Right kidney (tissue), 9 donors: ENCODE data around the gene DNASE1L3.
A peak's percentile ranks its signal among the peaks of the same experiment; 100 is the strongest.
"Not testable (repeated sequence)": the region's sequence is repeated elsewhere in the genome, so short reads cannot be mapped to it uniquely, and the experiment has no call there.

Experiments
- DNase-seq: peaks from one replicate; pipeline ENCODE4 v3.0.0-alpha.2; 2016
- long read RNA-seq, 8 donors: transcript quantifications; one replicate each; lab custom pipeline, GENCODE V29; 2026

DNASE1L3 gene, protein sequence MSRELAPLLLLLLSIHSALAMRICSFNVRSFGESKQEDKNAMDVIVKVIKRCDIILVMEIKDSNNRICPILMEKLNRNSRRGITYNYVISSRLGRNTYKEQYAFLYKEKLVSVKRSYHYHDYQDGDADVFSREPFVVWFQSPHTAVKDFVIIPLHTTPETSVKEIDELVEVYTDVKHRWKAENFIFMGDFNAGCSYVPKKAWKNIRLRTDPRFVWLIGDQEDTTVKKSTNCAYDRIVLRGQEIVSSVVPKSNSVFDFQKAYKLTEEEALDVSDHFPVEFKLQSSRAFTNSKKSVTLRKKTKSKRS
- long read RNA-seq, donor 1, partial matches to known transcripts = 0 of 1 reads
- long read RNA-seq, donor 1, other reads (novel, unspliced or antisense) = 0 of 1 reads
- long read RNA-seq, donor 2, partial matches to known transcripts = 0 of 1 reads
- long read RNA-seq, donor 2, other reads (novel, unspliced or antisense) = 0 of 1 reads
- long read RNA-seq, donor 3, partial matches to known transcripts = 0 of 2 reads
- long read RNA-seq, donor 3, other reads (novel, unspliced or antisense) = 0 of 2 reads
- long read RNA-seq, donor 4 = 0 reads
- long read RNA-seq, donor 5, partial matches to known transcripts = 0 of 1 reads
- long read RNA-seq, donor 5, other reads (novel, unspliced or antisense) = 0 of 1 reads
- long read RNA-seq, donor 6, partial matches to known transcripts = 0 of 1 reads
- long read RNA-seq, donor 6, other reads (novel, unspliced or antisense) = 0 of 1 reads
- long read RNA-seq, donor 7, partial matches to known transcripts = 0 of 1 reads
- long read RNA-seq, donor 7, other reads (novel, unspliced or antisense) = 0 of 1 reads
- long read RNA-seq, donor 8 = 0 reads

DNA sequence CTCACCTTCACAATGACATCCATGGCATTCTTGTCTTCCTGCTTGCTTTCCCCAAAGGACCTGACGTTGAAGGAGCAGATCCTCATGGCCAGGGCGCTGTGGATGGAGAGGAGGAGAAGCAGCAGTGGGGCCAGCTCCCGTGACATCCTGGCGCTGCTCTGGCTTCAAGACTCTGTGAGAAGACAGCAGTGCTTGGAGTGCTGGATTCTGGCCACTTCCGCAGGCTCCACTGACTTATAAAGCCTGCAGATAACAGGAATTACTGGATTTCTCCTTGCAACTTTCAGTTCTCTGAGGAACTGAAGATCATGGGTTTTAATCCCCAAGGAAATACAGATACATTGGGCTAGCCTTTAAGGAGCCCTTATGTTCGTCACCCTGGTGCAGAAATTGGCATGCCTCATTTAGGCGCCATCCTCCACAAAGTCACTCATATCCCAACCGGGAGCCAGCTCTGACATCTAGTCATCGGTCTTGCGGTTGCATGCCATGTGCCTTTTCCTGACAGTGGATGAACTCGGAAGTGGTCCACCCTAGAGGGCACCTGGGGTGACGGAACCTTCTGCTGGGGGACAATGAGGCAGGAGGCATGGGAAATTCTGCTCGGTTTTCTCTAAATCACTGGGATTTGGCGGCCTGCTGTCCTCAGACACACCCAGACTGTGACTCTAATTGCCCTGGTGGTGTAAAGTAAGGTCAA, at the start of gene DNASE1L3:
Gene DNASE1L3, minus strand, starts transcription at position 212 of the 700 bp plus-strand sequence. Its CDS starts 66 bp downstream, at position 146.
- no peak for DNase-seq

GRCh38 chr3:58260261-58260731, 49.5 kb upstream of the DNASE1L3 start:
- no peak for DNase-seq

DNA sequence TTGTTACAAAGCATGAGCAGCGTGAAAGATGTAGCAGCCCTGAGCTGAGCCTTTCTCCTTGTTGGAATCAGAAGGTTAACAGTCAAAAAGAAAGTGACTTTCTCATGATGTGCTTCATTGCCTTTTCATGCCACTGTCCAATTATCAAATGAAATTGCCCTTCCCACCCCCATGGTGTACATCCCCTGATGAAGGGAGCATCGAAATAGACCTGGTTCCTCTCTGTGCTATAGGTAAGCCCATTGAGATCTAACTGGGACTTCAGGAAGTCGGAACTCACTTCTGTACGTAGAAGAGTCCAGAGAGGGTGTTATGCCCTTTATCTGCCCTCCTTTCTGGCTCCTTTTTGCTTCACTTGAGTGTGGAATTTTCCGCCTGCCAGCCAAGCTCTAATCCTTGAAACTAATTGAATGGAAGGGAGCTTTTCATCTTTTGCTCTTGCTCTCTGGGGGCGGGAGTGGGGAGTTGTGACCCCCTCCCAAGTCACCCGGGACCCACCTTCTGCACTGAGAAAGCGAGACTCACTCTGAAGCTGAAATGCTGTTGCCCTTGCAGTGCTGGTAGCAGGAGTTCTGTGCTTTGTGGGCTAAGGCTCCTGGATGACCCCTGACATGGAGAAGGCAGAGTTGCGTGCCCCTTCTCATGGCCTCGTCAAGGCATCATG, 47.8 kb upstream of the DNASE1L3 start:
- no peak for DNase-seq

- no peak for DNase-seq
Measured at GRCh38 chr3:58256511-58256910, 45.7 kb upstream of the DNASE1L3 start.

- no peak for DNase-seq
Measured at GRCh38 chr3:58256061-58256460, 45.3 kb upstream of the DNASE1L3 start.

- no peak for DNase-seq
Measured at GRCh38 chr3:58254144-58254543, 43.4 kb upstream of the DNASE1L3 start.

GRCh38 chr3:58251631-58252035, 40.9 kb upstream of the DNASE1L3 start:
- no peak for DNase-seq

GRCh38 chr3:58250093-58250707, 39.4 kb upstream of the DNASE1L3 start:
- DNase-seq = peak; percentile 55

DNA sequence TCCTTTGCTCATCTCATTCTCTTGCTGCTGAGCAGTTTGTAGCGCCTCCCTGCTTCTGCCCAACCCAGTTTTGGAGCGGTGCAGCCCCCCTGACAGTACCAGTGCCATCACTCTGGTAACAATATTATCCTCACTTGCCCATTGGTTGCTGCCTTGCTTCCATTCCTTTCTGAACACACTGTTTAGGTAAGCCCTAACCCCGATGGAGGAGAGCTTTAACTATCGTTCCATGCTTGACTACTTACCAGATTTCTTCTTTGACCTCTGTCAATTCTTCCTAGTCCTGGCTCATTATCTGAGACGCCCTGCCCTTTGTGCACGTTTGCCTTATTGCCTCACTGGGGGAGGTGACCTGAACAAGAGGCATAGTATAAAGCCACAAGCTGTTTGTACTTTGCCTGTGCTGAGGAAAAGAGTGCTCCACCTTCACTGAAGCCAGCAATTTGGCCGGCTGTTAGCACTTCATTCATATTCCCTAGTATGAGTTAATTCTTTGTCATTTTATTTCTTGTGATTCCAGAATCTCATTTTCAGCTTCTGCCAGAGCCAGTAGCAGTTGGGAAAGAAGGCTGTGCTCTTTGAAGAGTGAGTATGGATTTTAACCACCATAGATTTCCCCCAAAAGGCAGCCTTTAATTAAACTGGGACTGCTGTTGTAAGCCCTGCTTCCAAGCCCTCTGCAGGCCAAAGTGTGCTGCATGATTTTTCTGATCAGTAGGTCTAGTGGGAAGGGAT, 38.8 kb upstream of the DNASE1L3 start:
- DNase-seq = peak; percentile 32

- DNase-seq = no peak
Measured at GRCh38 chr3:58246148-58247047, 35.6 kb upstream of the DNASE1L3 start.

- no peak for DNase-seq
Measured at GRCh38 chr3:58243976-58244585, 33.3 kb upstream of the DNASE1L3 start.

GRCh38 chr3:58242860-58243259, 32.1 kb upstream of the DNASE1L3 start:
- DNase-seq = not testable (repeated sequence)

- no peak for DNase-seq
Measured at GRCh38 chr3:58242340-58242739, 31.6 kb upstream of the DNASE1L3 start.

GRCh38 chr3:58241306-58242044, 30.7 kb upstream of the DNASE1L3 start:
- no peak for DNase-seq

DNA sequence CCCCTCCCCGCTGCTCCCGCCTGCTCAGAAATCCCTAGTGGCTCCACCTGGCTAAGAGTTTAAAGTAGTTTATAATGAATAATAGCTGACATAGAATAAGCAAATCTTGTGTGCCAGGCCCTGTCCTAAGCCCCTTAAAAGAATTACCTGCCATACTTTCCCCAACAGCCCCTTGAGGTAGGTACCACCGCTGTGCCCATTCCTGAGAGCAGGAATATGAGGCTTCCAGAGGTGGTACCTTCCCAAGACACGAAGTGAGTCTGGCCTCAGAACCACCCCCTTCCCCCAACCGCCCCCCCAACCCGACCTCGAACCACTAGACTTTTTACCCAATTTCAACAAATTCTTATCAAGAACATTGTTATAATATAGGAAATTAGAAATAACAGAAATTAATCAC, 28.1 kb upstream of the DNASE1L3 start:
- no peak for DNase-seq

DNA sequence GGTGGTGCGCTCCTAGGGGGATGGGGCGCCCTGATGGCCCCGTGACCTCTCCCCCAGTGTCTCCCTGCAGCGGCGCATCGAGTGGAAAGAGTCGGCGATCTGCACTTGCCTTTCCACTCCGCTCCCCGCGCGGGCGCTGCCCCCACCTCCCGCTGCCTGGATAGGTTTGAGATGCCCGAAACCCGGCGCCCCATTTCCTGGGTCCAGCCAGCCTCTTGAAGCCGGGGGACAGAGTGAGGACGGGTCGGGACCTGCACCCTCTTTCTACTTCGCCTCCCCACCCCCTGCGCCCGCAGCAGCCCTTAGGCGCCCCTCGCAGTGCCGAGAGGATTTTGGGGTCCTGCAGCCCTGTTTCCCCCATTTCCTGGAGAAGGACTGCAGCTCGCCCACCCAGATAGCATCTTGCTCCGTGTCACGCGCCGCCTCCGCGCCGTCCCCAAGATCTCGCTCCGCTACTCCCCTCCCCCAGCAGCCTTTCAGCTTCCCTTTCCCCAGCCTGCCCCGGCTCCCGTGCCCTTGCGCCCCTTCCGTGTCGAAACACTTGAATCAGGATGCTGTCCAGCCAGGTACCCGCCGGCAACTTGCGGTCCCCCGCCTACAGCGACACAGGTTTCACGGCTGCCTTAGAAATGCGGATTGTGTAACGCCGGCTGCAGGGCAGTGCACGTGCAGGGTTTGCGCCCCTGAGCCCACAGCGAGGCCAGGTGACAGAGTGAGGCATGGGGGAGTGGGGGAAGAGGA, 27.3 kb upstream of the DNASE1L3 start:
- DNase-seq = peak; percentile 60

DNA sequence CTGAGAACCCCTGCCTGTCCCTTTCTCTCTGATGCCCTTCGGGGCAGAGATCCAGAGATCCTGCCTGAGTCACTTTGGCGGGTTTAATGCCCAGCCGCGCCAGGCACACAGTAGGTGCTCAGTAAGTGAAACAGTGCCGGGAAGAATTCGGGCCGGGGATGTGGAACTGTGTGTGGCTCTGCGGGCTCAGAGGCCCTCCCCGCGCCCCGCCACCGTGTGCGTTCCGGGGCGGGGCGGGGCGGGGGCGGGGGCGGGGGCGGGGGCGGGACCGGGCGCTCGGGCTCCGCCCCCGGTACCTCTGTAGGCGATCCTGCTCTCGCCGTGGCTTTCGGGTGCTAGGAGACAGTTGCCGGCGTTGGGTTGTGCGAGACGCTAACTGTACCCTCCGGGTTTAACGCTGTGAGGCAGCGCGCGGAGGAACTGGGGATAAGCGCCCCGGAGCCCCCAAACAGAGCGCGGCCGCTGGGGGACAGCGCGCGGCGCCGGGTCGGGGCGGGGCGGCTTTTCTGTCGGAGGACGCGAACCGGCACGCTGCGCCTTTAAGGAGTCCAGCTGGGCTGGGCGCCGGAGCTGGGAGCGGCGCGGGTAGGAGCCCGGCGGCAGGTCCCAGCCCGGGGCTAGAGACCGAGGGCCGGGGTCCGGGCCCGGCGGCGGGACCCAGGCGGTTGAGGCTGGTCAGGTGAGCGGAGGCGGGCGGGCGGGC, 26.6 kb upstream of the DNASE1L3 start, which contains the start of gene ABHD6:
Gene ABHD6, plus strand, starts transcription at position 555 of the 703 bp plus-strand sequence. CDS start 18,795 bp downstream, outside the sequence.
- DNase-seq = peak; percentile 99
